Measurements from ENCODE around the gene STAG3.

DNA sequence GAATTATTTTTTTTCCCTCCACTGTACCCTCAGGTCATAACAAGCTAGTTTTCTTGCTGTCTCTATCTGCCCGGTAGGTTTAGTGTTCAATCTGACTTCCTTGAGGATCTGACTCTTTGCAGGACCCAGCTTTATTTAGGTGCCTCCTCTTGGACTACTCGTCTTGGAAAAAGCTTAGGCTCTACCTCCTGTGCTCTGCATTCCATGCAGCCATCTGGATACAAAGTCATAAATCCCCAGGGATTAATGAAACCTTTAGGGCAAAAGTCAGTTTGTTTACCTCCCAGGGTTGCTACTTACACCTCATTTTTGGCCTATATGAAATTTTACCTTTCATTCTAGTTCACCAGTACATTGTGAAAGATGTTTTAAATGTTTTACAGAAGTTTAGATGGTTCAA is 8.0 kb downstream of the STAG3 start:
- TF ChIP-seq CTCF (IDR thresholded peaks at IDR 0.05; ENCODE audit: poor library complexity) (no peak), EZH2 (IDR thresholded peaks at IDR 0.05; ENCODE audit: borderline replicate concordance) (no peak), EZH2phosphoT487 (IDR thresholded peaks at IDR 0.05; ENCODE audit: low read depth, severe bottlenecking, unreplicated experiment) (no peak)
